HCT116 (cell line): Measurements from ENCODE around the gene CYP51A1. TPM values are rescaled to one million over a fixed set of nuclear protein-coding genes. Genes with fewer than 3 reads are reported as not detected.

Experiments
- ATAC-seq: fragments of 200-7000 bp; cut with Tn5 transposase; 2 replicates; pipeline ENCODE4 v1.9.1; 2020; ENCODE audit warnings: mild to moderate bottlenecking, moderate library complexity
- BruUV-seq: library from RNA; stranded (reverse); fragments of 400-500 nt; replicated peaks from 2 replicates; lab custom pipeline; 2021; lab: Mats Ljungman, UMichigan
- CTCF ChIA-PET: fragments of 300-600 bp; sonication (Branson Sonifier 250); formaldehyde crosslinking; loops from one replicate; lab custom pipeline; 2021; ENCODE audit warnings: antibody characterized with exemption; lab: Charles Lee
- POLR2A ChIA-PET: fragments of 300-600, 350-600 bp; sonication (Branson Sonifier 250); formaldehyde crosslinking; loops from one replicate; lab custom pipeline; 2021; ENCODE audit warnings: antibody characterized with exemption; lab: Charles Lee
- RAD21 ChIA-PET, 2 experiments: fragments of 300-600 bp; sonication (Branson Sonifier 250); formaldehyde crosslinking; loops; one replicate each; lab custom pipeline; 2023; ENCODE audit warnings: low total read pairs in 2 of 2; ENCODE audit not compliant: uncharacterized antibody in 2 of 2, unreplicated experiment in 2 of 2, low non-redundant PET in 1 of 2; lab: Charles Lee
- DNase-seq: peaks from one replicate; pipeline ENCODE4 v3.0.0-alpha.2; 2010; ENCODE audit warnings: low read depth, low spot score
- H2AFZ ChIP-seq: fragments of 200-600 bp; shearing (Covaris generic), sonication (generic); 2 replicates; pipeline ENCODE4 v1.6.1; 2017; ENCODE audit warnings: low read depth, mixed run types, mixed read lengths, antibody characterized with exemption, low read length; ENCODE audit not compliant: poor library complexity, severe bottlenecking
- H3K27ac ChIP-seq: 2 replicates; pipeline ENCODE4 v1.5.1; 2012; ENCODE audit warnings: low read depth, low read length
- H3K27me3 ChIP-seq: fragments of 200-600 bp; sonication (generic); 2 replicates; pipeline ENCODE4 v1.6.1; 2016; ENCODE audit warnings: mixed run types, low read length, mixed read lengths; ENCODE audit not compliant: insufficient read depth
- H3K36me3 ChIP-seq, 2 experiments: fragments of 200-500 bp in 1 of 2; fragments of 200-600 bp in 1 of 2; sonication (Bioruptor generic) in 1 of 2; sonication (generic) in 1 of 2; 2 replicates each; pipeline versions ENCODE4 v1.5.1 to v1.6.1; 2014 to 2016; ENCODE audit warnings: low read length in 2 of 2, inconsistent platforms in 1 of 2, mixed read lengths in 1 of 2, mixed run types in 1 of 2; ENCODE audit not compliant: insufficient read depth in 2 of 2, control insufficient read depth in 1 of 2
- H3K4me1 ChIP-seq, 2 experiments: fragments of 200-600 bp in 1 of 2; sonication (generic) in 1 of 2; 2 replicates each; pipeline versions ENCODE4 v1.5.1 to v1.6.1; 2012 to 2017; ENCODE audit warnings: low read length in 2 of 2, inconsistent platforms in 1 of 2, mild to moderate bottlenecking in 1 of 2, mixed read lengths in 1 of 2, mixed run types in 1 of 2, moderate library complexity in 1 of 2; ENCODE audit not compliant: insufficient read depth in 2 of 2, control insufficient read depth in 1 of 2
- H3K4me2 ChIP-seq: fragments of 200-600 bp; sonication (generic); 2 replicates; pipeline ENCODE4 v1.6.1; 2017; ENCODE audit warnings: mixed run types, low read length, mixed read lengths
- H3K4me3 ChIP-seq, 2 experiments: fragments of 200-600 bp in 1 of 2; sonication (generic) in 1 of 2; replicated peaks in 1 of 2; 2 replicates each; pipeline ENCODE4 v1.5.1; 2011 to 2016; ENCODE audit warnings: low read length in 2 of 2, control low read depth in 1 of 2, low read depth in 1 of 2, mild to moderate bottlenecking in 1 of 2, mixed read lengths in 1 of 2, mixed run types in 1 of 2
- H3K79me2 ChIP-seq: fragments of 200-600 bp; sonication (generic); 2 replicates; pipeline ENCODE4 v1.6.1; 2017; ENCODE audit warnings: mild to moderate bottlenecking, mixed run types, low read length, moderate library complexity, mixed read lengths; ENCODE audit not compliant: insufficient read depth
- H3K9ac ChIP-seq: fragments of 200-600 bp; sonication (generic); 2 replicates; pipeline ENCODE4 v1.6.1; 2016; ENCODE audit warnings: low read length, mixed read lengths
- H3K9me2 ChIP-seq: fragments of 200-600 bp; sonication (generic), shearing (Covaris generic); 2 replicates; pipeline ENCODE4 v1.6.1; 2017; ENCODE audit warnings: mixed run types, mild to moderate bottlenecking, moderate library complexity; ENCODE audit not compliant: insufficient read depth
- H3K9me3 ChIP-seq, 2 experiments: fragments of 200-500 bp in 1 of 2; fragments of 200-600 bp in 1 of 2; sonication (Bioruptor generic) in 1 of 2; sonication (generic) in 1 of 2; 2 replicates each; pipeline ENCODE4 v1.6.1; 2014 to 2017; ENCODE audit warnings: low read length in 2 of 2, mixed read lengths in 2 of 2, inconsistent platforms in 1 of 2, low read depth in 1 of 2, mild to moderate bottlenecking in 1 of 2, mixed run types in 1 of 2, moderate library complexity in 1 of 2; ENCODE audit not compliant: control insufficient read depth in 1 of 2, insufficient read depth in 1 of 2
- H4K20me1 ChIP-seq: fragments of 200-600 bp; sonication (generic), shearing (Covaris generic); 2 replicates; pipeline ENCODE4 v1.6.1; 2017; ENCODE audit warnings: mixed run types, mild to moderate bottlenecking, moderate library complexity; ENCODE audit not compliant: insufficient read depth
- CBX3 ChIP-seq: IDR thresholded peaks from 2 replicates; pipeline ENCODE4 v1.6.1; 2012; ENCODE audit warnings: low read depth
- EGR1 ChIP-seq: IDR thresholded peaks from 2 replicates; pipeline ENCODE4 v1.6.1; 2012; ENCODE audit warnings: low read depth
- ELF1 ChIP-seq: IDR thresholded peaks from 2 replicates; pipeline ENCODE4 v1.6.1; 2012; ENCODE audit warnings: low read depth, borderline replicate concordance
- EZH2 ChIP-seq: fragments of 200-600 bp; sonication (generic); IDR thresholded peaks from 2 replicates; pipeline ENCODE4 v1.6.1; 2017; ENCODE audit warnings: antibody characterized with exemption, mixed run types
- EZH2phosphoT487 ChIP-seq: fragments of 200-600 bp; IDR thresholded peaks from 2 replicates; pipeline ENCODE4 v1.6.1; 2018; ENCODE audit warnings: antibody characterized with exemption, borderline replicate concordance
- JUND ChIP-seq: IDR thresholded peaks from 2 replicates; pipeline ENCODE4 v1.6.1; 2012
- POLR2AphosphoS5 ChIP-seq: IDR thresholded peaks from 2 replicates; pipeline ENCODE4 v1.6.1; 2011; ENCODE audit warnings: mild to moderate bottlenecking, low read depth, low read length, moderate library complexity
- RAD21 ChIP-seq: IDR thresholded peaks from 2 replicates; pipeline ENCODE4 v1.6.1; 2012; ENCODE audit warnings: low read depth, mild to moderate bottlenecking
- SIN3A ChIP-seq: IDR thresholded peaks from 2 replicates; pipeline ENCODE4 v1.6.1; 2012; ENCODE audit warnings: low read depth
- SP1 ChIP-seq: IDR thresholded peaks from 2 replicates; pipeline ENCODE4 v1.6.1; 2012; ENCODE audit warnings: low read depth
- ZFX ChIP-seq: fragments of 450-650 bp; IDR thresholded peaks from 2 replicates; pipeline ENCODE4 v1.6.1; 2017
- ZNF274 ChIP-seq: fragments of 200-500 bp; sonication (Bioruptor generic); IDR thresholded peaks from 2 replicates; pipeline ENCODE4 v1.6.1; 2014; ENCODE audit warnings: mild to moderate bottlenecking, low read depth, low read length, inconsistent platforms
- intact Hi-C: fragments of 100-400 bp; cut with micrococcal nuclease; formaldehyde crosslinking; loops from 2 replicates; pipeline ENCODE4 v1.10.0; 2022
- total RNA-seq: library from RNA; stranded (reverse); gene quantifications from one replicate; pipeline ENCODE4 v1.2.1, GENCODE V29; 2021; ENCODE audit not compliant: unreplicated experiment
- TF ChIP-seq, protein P1 (sequence below): IDR thresholded peaks from 2 replicates; pipeline ENCODE4 v1.6.1; 2012
- TF ChIP-seq, protein P2 (sequence below): IDR thresholded peaks from 2 replicates; pipeline ENCODE4 v1.6.1; 2012
- TF ChIP-seq, protein P3 (sequence below): IDR thresholded peaks from 2 replicates; pipeline ENCODE4 v1.6.1; 2012; ENCODE audit warnings: low read depth
- TF ChIP-seq, protein P4 (sequence below): IDR thresholded peaks from 2 replicates; pipeline ENCODE4 v1.6.1; 2011; ENCODE audit warnings: mild to moderate bottlenecking, low read length, moderate library complexity; ENCODE audit not compliant: insufficient replicate concordance; ENCODE audit errors: extremely low read depth

The CYP51A1 gene
- total RNA-seq, 1 experiment from 2014 or later, result 85.7 TPM

DNA sequence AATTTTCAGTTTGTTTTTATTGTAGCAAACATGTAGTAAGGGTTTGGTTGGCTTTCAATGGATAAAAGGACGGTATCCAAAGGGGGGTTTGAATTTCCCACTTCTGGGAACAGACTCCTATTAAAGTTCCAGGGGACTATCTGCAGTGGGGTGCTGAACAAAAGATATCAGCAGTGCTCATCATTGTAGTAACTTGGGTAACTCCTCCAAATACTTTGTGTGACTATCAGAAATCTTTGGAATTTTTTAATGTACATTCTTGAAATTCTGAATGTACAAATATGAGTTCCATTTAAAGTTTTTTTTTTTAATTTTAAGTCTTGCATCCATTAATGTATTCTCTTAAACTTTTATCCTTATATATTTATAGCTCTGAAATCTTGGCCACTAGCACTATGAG, 42.1 kb downstream of the CYP51A1 start:
- no peak overlapping the region for H3K27ac ChIP-seq
- H4K20me1 ChIP-seq, result no peaks in the 10 kb centered on the region
- no peak overlapping the region for H2AFZ ChIP-seq
- TF ChIP-seq SIN3A, result no peak
- no peak for TF ChIP-seq RAD21
- no peak for TF ChIP-seq EGR1
- no peak for TF ChIP-seq ZNF274
- TF ChIP-seq POLR2AphosphoS5, result no peak
- no peak for TF ChIP-seq EZH2phosphoT487
- TF ChIP-seq, protein P1, sequence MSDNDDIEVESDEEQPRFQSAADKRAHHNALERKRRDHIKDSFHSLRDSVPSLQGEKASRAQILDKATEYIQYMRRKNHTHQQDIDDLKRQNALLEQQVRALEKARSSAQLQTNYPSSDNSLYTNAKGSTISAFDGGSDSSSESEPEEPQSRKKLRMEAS, result no peak
- no peak for TF ChIP-seq EZH2
- TF ChIP-seq, protein P2, sequence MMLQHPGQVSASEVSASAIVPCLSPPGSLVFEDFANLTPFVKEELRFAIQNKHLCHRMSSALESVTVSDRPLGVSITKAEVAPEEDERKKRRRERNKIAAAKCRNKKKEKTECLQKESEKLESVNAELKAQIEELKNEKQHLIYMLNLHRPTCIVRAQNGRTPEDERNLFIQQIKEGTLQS, result no peak
- TF ChIP-seq ZFX, result no peak
- no peak for TF ChIP-seq JUND
- no peak for TF ChIP-seq CBX3
- TF ChIP-seq SP1, result no peak
- TF ChIP-seq ELF1, result no peak
- no peak overlapping the region for H3K4me2 ChIP-seq
- peaks cover 0 to 9% of the 10 kb centered on the region in 2 experiments; a peak in 3 of 4 replicates for H3K36me3 ChIP-seq
- DNase-seq (no peak), ATAC-seq (no peak)
- H3K9me3 ChIP-seq, result no peaks in the 10 kb centered on the region
- ChIA-PET RAD21 (no interaction called here), POLR2A (no interaction called here), CTCF (interaction anchor here (0.9 kb wide), 1 partner anchor 369 kb away, joined by 3 read pairs; no protein-coding TSS in a partner anchor)
- no peak overlapping the region for H3K9ac ChIP-seq
- H3K27me3 ChIP-seq, result no peaks in the 10 kb centered on the region
- no peaks in the 10 kb centered on the region; the same call in 1 of the 2 replicates for H3K9me2 ChIP-seq
- BruUV-seq, result no TSS peak
- no peak overlapping the region for H3K4me3 ChIP-seq
- H3K79me2 ChIP-seq, result no peaks in the 10 kb centered on the region
- intact Hi-C loops, result no loop called here
- H3K4me1 ChIP-seq, result no peaks in the 10 kb centered on the region

DNA sequence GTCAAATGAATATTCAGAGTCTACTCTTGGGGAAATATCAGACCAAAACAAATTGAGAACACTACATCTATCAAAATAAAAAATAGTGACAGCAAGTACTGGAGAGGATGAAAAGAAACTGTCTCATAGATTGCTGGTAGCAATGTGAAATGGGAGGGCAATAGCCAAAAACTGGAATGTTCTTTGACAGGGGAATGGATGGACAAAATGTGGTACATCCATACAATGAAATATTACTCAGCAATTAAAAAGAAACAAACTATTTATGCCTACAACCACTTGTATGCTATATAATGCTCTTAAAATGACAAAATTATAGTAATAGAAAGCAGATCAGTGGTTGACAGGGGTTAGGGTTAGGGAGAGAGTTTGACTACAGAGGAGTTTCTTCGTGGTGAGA, 46.0 kb downstream of the CYP51A1 start:
- Histone ChIP-seq H4K20me1 (no peaks in the 10 kb centered on the region), H3K4me3 (no peak overlapping the region), H3K9me3 (no peaks in the 10 kb centered on the region), H3K36me3 (peaks cover 11 to 17% of the 10 kb centered on the region in 2 experiments; a peak in 3 of 4 replicates), H3K79me2 (no peaks in the 10 kb centered on the region), H3K4me2 (no peak overlapping the region), H3K9me2 (no peaks in the 10 kb centered on the region; the same call in 1 of the 2 replicates), H3K9ac (no peak overlapping the region), H3K27ac (no peak overlapping the region), H3K4me1 (no peaks in the 10 kb centered on the region), H2AFZ (no peak overlapping the region), H3K27me3 (no peaks in the 10 kb centered on the region)
- ChIA-PET RAD21 (no interaction called here), CTCF (no interaction called here), POLR2A (no interaction called here)
- TF ChIP-seq, protein P3, sequence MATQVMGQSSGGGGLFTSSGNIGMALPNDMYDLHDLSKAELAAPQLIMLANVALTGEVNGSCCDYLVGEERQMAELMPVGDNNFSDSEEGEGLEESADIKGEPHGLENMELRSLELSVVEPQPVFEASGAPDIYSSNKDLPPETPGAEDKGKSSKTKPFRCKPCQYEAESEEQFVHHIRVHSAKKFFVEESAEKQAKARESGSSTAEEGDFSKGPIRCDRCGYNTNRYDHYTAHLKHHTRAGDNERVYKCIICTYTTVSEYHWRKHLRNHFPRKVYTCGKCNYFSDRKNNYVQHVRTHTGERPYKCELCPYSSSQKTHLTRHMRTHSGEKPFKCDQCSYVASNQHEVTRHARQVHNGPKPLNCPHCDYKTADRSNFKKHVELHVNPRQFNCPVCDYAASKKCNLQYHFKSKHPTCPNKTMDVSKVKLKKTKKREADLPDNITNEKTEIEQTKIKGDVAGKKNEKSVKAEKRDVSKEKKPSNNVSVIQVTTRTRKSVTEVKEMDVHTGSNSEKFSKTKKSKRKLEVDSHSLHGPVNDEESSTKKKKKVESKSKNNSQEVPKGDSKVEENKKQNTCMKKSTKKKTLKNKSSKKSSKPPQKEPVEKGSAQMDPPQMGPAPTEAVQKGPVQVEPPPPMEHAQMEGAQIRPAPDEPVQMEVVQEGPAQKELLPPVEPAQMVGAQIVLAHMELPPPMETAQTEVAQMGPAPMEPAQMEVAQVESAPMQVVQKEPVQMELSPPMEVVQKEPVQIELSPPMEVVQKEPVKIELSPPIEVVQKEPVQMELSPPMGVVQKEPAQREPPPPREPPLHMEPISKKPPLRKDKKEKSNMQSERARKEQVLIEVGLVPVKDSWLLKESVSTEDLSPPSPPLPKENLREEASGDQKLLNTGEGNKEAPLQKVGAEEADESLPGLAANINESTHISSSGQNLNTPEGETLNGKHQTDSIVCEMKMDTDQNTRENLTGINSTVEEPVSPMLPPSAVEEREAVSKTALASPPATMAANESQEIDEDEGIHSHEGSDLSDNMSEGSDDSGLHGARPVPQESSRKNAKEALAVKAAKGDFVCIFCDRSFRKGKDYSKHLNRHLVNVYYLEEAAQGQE, result no peak
- TF ChIP-seq, protein P4, sequence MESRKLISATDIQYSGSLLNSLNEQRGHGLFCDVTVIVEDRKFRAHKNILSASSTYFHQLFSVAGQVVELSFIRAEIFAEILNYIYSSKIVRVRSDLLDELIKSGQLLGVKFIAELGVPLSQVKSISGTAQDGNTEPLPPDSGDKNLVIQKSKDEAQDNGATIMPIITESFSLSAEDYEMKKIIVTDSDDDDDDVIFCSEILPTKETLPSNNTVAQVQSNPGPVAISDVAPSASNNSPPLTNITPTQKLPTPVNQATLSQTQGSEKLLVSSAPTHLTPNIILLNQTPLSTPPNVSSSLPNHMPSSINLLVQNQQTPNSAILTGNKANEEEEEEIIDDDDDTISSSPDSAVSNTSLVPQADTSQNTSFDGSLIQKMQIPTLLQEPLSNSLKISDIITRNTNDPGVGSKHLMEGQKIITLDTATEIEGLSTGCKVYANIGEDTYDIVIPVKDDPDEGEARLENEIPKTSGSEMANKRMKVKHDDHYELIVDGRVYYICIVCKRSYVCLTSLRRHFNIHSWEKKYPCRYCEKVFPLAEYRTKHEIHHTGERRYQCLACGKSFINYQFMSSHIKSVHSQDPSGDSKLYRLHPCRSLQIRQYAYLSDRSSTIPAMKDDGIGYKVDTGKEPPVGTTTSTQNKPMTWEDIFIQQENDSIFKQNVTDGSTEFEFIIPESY, result no peak
- no peak for TF ChIP-seq EZH2
- TF ChIP-seq JUND, result no peak
- TF ChIP-seq POLR2AphosphoS5, result no peak
- TF ChIP-seq ZNF274, result no peak
- no peak for ATAC-seq
- no TSS peak for BruUV-seq
- intact Hi-C loops, result no loop called here
- no peak for DNase-seq
